Stimulated activated CD8-positive, alpha-beta memory T cell treated with anti-CD3 and anti-CD28 coated beads, Interleukin-7, amount 100 ng/mL, for 48 hours (primary cell): Measurements from ENCODE around the gene CHM.
"Not testable (repeated sequence)": the region's sequence is repeated elsewhere in the genome, so short reads cannot be mapped to it uniquely, and the experiment has no call there.

ENCODE experiments used
- DNase-seq, 2 donors: peaks; one replicate each; pipeline ENCODE4 v3.0.0-alpha.2; 2020; ENCODE audit warnings: low read depth in 1 of 2; ENCODE audit errors: extremely low read depth in 1 of 2

The CHM gene

GRCh38 chrX:85922821-85923220 is 124.5 kb downstream of the CHM start:
- DNase-seq = no peak

DNA sequence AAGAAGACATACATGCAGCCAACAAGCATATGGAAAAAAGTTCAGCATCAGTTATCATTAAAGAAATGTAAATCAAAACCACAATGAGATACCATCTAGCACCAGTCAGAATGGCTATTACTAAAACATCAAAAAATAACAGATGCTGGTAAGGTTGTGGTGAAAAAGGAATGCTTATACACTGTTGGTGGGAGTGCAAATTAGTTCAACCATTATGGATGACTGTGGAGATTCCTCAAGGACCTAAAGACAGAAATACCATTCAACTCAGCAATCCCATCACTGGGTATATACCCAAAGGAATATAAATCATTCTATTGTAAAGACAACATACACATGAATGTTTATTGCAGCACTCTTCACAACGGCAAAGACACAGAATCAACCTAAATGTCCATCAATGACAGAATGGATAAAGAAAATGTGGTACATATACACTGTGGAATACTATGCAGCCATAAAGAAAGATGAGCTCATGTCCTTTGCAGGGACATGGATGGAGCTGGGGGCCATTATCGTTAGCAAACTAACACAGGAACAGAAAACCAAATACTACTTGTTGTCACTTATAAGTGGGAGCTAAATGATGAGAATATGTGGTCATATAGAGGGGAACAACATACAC is 130.6 kb downstream of the CHM start:
- DNase-seq = not testable (repeated sequence)

GRCh38 chrX:85914431-85914830 is 132.9 kb downstream of the CHM start:
- DNase-seq = no peak

GRCh38 chrX:85907316-85907715 is 140.0 kb downstream of the CHM start:
- DNase-seq = no peak

GRCh38 chrX:85906399-85906798 is 141.0 kb downstream of the CHM start:
- DNase-seq = no peak

GRCh38 chrX:85905851-85906250 is 141.5 kb downstream of the CHM start:
- no peak for DNase-seq

- no peak for DNase-seq
These were observed 143.5 kb downstream of the CHM start for GRCh38 chrX:85903692-85904471.

DNA sequence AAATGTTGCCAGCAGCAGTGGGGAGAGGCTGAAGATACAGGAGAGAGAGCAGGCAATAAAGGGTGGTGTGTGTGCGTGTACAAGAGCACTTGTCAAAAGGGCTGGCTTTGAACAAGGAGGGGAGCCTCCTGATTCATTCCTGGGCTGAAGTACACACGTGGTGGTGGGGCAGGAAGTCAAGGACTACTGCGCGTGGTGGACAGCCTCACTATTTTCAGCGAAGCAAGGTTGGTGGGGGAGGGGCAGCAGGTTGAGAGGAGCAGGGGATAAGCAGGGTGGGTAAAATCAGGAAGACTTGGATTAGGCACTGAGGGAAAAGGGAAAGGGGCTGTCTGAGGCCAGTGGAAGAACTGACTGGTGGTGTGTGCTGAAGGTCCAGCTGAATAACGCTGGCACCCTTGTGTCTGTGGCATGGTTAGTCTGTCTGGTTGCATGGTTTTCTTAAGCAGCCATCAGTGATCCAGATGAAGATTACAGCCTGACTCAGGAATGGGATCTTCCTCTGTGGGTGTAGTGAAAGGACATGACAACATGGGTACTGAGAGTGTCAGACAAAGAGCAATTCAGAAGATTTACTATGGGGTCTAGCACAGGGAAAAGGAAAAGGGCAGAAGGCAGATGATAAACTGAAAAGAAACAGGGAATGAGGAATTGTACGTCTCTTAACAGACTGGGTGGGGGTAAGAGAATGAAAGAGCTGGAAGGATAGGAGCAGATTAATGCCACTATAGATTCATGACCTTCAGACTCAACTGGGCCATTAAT is 149.8 kb downstream of the CHM start:
- DNase-seq = no peak

- no peak for DNase-seq
These were observed 164.8 kb downstream of the CHM start for GRCh38 chrX:85882601-85883000.

GRCh38 chrX:85870585-85870984 is 176.8 kb downstream of the CHM start:
- DNase-seq = no peak

DNA sequence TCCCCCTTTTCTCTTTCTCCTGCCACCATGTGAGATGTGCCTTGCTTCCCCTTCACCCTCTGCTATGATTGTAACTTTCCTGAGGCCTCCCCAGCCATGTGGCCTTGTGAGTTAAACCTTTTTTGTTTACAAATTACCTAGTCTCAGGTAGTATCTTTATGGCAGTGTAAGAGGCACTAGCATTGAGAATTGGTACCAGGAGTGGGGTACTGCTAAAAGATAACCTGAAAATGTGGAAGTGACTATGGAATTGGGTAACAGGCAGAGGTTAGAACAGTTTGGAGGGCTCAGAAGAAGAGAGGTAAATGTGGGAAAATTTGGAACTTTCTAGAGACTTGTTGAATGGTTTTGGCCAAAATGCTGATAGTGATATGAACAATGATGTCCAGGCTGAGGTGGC is 182.0 kb downstream of the CHM start:
- DNase-seq = no peak

DNA sequence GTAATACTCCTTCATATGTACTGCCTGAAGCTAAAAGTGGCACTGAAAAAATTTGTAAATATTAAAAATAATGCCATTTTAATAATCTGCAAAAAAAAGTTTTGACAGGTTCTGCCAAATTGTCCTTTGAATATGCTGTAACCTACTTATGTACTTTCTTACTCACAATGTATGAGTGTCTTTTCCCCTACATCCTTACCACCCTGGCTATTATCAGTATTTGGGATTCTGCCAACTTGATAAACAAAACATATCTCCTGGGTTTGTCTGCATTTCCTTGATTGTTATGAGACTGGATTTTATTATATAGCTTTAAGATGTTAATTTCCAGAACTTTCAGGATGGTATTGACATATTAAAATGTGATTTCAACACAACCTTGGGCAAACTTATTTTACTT is 187.9 kb downstream of the CHM start:
- no peak for DNase-seq

DNA sequence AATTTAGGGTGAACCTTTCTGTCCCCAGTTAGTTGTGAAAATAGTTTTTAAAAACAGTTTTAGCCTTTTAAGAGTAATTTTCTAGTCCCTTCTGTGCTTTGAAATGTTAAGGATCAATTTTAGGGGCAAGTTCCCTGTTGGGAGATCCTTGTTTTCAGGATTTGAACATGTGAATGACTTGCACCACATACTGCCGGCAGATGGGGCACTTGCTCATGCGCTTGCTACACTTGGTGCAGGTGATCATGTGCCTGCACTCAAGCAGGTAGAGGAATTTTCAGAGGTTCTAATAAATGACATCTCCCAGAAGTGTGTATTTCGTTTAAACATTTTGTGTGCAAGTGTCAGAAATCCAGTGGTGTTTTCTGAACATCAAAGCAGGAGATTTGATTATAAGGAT is 195.9 kb downstream of the CHM start:
- DNase-seq = no peak

DNA sequence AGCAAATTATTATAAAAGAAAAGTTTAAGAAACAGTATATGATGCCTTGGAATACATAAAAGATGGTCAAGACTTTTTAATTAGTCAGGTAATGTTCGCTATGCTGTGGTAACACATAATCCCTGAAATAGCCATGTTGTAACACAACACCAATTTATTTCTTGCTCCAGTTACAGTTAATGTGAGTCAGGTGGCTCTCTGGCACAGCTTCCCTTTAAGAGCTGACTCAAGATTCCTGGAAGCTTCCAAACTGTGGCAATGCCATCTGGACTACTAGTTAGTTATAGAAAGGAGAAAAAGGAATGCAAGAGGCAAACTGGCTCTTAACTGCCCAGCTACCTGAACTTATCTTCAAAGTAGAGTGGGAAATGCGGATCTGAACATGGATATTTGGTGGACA is 210.5 kb downstream of the CHM start:
- DNase-seq = no peak

GRCh38 chrX:85828771-85829170 is 218.6 kb downstream of the CHM start:
- no peak for DNase-seq

GRCh38 chrX:85815203-85815751 is 232.1 kb downstream of the CHM start:
- DNase-seq = no peak
